OCI-LY1 (cell line): Measurements from ENCODE around the gene TNS1.

Experiments
- H2AFZ ChIP-seq: fragments of 200-600 bp; sonication (generic), shearing (Covaris generic); 2 replicates; pipeline ENCODE4 v1.6.0; 2014; ENCODE audit warnings: antibody characterized with exemption, mild to moderate bottlenecking, low read length
- H3F3A ChIP-seq: fragments of 200-600 bp; sonication (generic), shearing (Covaris generic); 2 replicates; pipeline ENCODE4 v1.6.0; 2014; ENCODE audit warnings: mild to moderate bottlenecking, antibody characterized with exemption, low read length, moderate library complexity; ENCODE audit not compliant: insufficient read depth
- H3K27ac ChIP-seq: fragments of 200-600 bp; sonication (generic); 2 replicates; pipeline ENCODE4 v1.5.1; 2014; ENCODE audit warnings: low read length, mixed run types, mild to moderate bottlenecking, low read depth; ENCODE audit not compliant: poor library complexity, severe bottlenecking
- H3K27me3 ChIP-seq: fragments of 200-600 bp; sonication (generic); 2 replicates; pipeline ENCODE4 v1.6.0; 2014; ENCODE audit warnings: antibody characterized with exemption, mild to moderate bottlenecking, low read length, moderate library complexity; ENCODE audit not compliant: insufficient read depth
- H3K36me3 ChIP-seq: fragments of 200-600 bp; sonication (generic); 2 replicates; pipeline ENCODE4 v1.6.1; 2014; ENCODE audit warnings: mild to moderate bottlenecking, antibody characterized with exemption, low read length, moderate library complexity, mixed read lengths; ENCODE audit not compliant: insufficient read depth
- H3K4me1 ChIP-seq: fragments of 200-600 bp; sonication (generic); 2 replicates; pipeline ENCODE4 v1.5.1; 2014; ENCODE audit warnings: mild to moderate bottlenecking, low read length, moderate library complexity; ENCODE audit not compliant: insufficient read depth, severe bottlenecking
- H3K4me2 ChIP-seq: fragments of 200-600 bp; sonication (generic), shearing (Covaris generic); 2 replicates; pipeline ENCODE4 v1.6.1; 2014; ENCODE audit warnings: low read length
- H3K4me3 ChIP-seq: fragments of 200-600 bp; sonication (generic); 2 replicates; pipeline ENCODE4 v1.5.1; 2014; ENCODE audit warnings: low read length, low read depth, mild to moderate bottlenecking, mixed read lengths; ENCODE audit not compliant: poor library complexity, severe bottlenecking
- H3K79me2 ChIP-seq: fragments of 200-600 bp; shearing (Covaris generic); 2 replicates; pipeline ENCODE4 v1.6.1; 2016; ENCODE audit warnings: mixed run types, low read length, mixed read lengths; ENCODE audit not compliant: insufficient read depth
- H3K9ac ChIP-seq: fragments of 200-600 bp; sonication (generic), shearing (Covaris generic); 2 replicates; pipeline ENCODE4 v1.6.1; 2014; ENCODE audit warnings: mild to moderate bottlenecking, low read length, mixed read lengths
- H3K9me2 ChIP-seq: fragments of 200-600 bp; sonication (generic), shearing (Covaris generic); 2 replicates; pipeline ENCODE4 v1.6.1; 2014; ENCODE audit warnings: low read depth, mild to moderate bottlenecking, low read length, mixed read lengths
- H3K9me3 ChIP-seq: fragments of 200-600 bp; shearing (Covaris generic); 2 replicates; pipeline ENCODE4 v1.6.1; 2014; ENCODE audit warnings: low read length, mixed read lengths
- H4K20me1 ChIP-seq: fragments of 200-600 bp; sonication (generic), shearing (Covaris generic); 2 replicates; pipeline ENCODE4 v1.6.0; 2016; ENCODE audit warnings: mild to moderate bottlenecking, low read length; ENCODE audit not compliant: insufficient read depth
- CTCF ChIP-seq: fragments of 200-600 bp; sonication (generic), shearing (Covaris generic); IDR thresholded peaks from 2 replicates; pipeline ENCODE4 v1.5.1; 2017; ENCODE audit warnings: mild to moderate bottlenecking, antibody characterized with exemption, low read length, moderate library complexity, mixed read lengths
- EZH2 ChIP-seq: fragments of 200-600 bp; sonication (generic), shearing (Covaris generic); IDR thresholded peaks from 2 replicates; pipeline ENCODE4 v1.8.0; 2017; ENCODE audit warnings: borderline replicate concordance, mixed run types, mild to moderate bottlenecking, antibody characterized with exemption, low read length, moderate library complexity, mixed read lengths

Gene TNS1

DNA sequence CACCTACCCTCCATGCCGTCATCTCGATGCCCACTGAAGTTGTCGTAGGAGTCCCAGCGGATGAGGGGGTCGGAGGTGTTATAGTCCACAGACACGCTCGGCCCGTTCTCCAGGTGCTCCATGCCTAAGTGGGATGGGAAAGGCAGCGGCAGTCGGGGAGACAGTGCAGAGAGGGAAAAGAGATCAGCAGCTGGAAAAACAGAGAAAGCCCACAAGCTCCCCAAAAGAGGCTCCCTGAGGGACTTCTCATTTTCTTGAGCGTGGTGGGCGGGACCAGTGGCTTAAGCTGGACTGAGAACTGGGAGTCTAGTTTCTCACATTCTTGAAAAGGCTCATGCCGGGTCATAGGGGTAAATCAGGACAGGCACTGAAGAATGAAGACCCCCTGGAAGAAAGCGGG is 121.9 kb downstream of the TNS1 start:
- no peak overlapping the region for H3K9ac ChIP-seq
- no peaks in the 10 kb centered on the region for H3K79me2 ChIP-seq
- H3K4me1 ChIP-seq: no peaks in the 10 kb centered on the region
- H3K9me3 ChIP-seq: no peaks in the 10 kb centered on the region
- no peak overlapping the region for H2AFZ ChIP-seq
- no peaks in the 10 kb centered on the region for H3K9me2 ChIP-seq
- no peaks in the 10 kb centered on the region for H3K36me3 ChIP-seq
- H3K27me3 ChIP-seq: 0 out of 2 replicates have a peak, but pooled peaks cover 4% of the 10 kb centered on the region
- H3K4me2 ChIP-seq: no peak overlapping the region
- H4K20me1 ChIP-seq: no peaks in the 10 kb centered on the region
- no peaks in the 10 kb centered on the region for H3F3A ChIP-seq
- no peak for TF ChIP-seq CTCF
- TF ChIP-seq EZH2: no peak
- H3K27ac ChIP-seq: no peak overlapping the region
- no peak overlapping the region for H3K4me3 ChIP-seq

- TF ChIP-seq EZH2: no peak
- TF ChIP-seq CTCF: no peak
- H3K4me2 ChIP-seq: no peak overlapping the region
Measured at GRCh38 chr2:217880287-217880889, 122.4 kb downstream of the TNS1 start.

DNA sequence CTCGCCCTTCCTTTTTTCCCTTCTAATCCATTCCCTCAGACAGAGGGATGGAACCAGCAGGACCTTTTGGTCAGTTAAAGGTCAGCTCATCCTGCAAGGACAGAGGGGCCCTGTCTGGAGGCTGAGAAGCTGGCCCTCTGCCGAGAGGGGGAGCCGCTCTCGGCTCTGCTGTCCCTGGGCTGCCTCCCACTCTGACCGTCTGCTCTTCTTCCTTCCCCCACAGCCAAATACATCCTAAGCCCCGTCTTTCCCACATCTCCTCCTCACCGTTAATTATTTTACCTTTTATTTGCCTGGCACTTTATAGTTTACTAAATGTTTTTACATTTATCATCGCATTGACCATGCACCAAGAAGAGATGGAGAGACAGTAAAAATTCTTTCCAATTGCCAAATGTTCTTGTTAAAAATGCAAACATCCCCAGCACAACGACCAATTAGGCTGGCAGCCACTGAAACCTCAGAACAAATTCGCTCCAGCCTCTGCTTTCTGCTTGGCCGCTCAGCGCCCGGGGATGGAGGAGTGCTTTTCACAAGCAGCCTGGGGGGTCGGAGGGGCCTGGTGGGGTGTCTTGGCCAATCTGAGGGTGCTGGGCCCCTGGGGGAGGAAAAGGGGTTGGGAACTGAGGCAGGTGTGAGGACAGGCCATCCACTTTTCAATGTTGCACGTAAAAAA is 123.7 kb downstream of the TNS1 start:
- H3K27me3 ChIP-seq: 0 out of 2 replicates have a peak, but pooled peaks cover 4% of the 10 kb centered on the region
- H3K9me2 ChIP-seq: no peaks in the 10 kb centered on the region
- H3K27ac ChIP-seq: no peak overlapping the region
- H3K4me1 ChIP-seq: no peaks in the 10 kb centered on the region
- no peaks in the 10 kb centered on the region for H3F3A ChIP-seq
- H2AFZ ChIP-seq: no peak overlapping the region
- no peaks in the 10 kb centered on the region for H3K9me3 ChIP-seq
- no peaks in the 10 kb centered on the region for H4K20me1 ChIP-seq
- H3K79me2 ChIP-seq: no peaks in the 10 kb centered on the region
- no peak overlapping the region for H3K4me2 ChIP-seq
- no peak overlapping the region for H3K9ac ChIP-seq
- H3K4me3 ChIP-seq: no peak overlapping the region
- no peaks in the 10 kb centered on the region for H3K36me3 ChIP-seq
- TF ChIP-seq CTCF: no peak
- TF ChIP-seq EZH2: no peak

More at GRCh38 chr2:217880287-217880889, 122.4 kb downstream of the TNS1 start:
- 0 out of 2 replicates have a peak, but pooled peaks cover 4% of the 10 kb centered on the region for H3K27me3 ChIP-seq
- no peaks in the 10 kb centered on the region for H3K9me2 ChIP-seq
- H4K20me1 ChIP-seq: no peaks in the 10 kb centered on the region
- no peak overlapping the region for H3K4me3 ChIP-seq
- H3K79me2 ChIP-seq: no peaks in the 10 kb centered on the region
- H2AFZ ChIP-seq: no peak overlapping the region
- no peaks in the 10 kb centered on the region for H3F3A ChIP-seq
- no peaks in the 10 kb centered on the region for H3K36me3 ChIP-seq
- H3K27ac ChIP-seq: no peak overlapping the region
- no peaks in the 10 kb centered on the region for H3K9me3 ChIP-seq
- no peak overlapping the region for H3K9ac ChIP-seq
- H3K4me1 ChIP-seq: no peaks in the 10 kb centered on the region
